ENCODE measurements around the gene NEMP1.

DNA sequence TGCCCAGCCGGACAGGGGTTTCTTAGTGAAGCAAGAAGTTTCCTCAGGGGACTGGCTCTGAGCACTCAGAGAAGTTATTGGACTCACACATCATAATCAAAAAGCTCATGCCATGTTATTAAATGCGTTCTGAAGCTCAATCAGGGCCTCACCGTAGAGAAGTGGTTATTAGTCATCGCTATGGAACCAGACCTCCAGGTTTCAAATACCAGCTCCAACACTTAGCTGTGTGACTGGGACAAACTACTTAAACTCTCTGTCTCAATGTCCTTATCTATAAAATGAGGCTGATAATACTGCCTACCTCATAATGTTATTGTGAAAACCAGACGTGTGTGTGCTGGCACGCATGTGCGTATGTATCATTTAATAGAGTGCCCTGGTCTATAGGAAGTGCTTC lies 25.3 kb upstream of the NEMP1 start:
- TF ChIP-seq, protein P1, sequence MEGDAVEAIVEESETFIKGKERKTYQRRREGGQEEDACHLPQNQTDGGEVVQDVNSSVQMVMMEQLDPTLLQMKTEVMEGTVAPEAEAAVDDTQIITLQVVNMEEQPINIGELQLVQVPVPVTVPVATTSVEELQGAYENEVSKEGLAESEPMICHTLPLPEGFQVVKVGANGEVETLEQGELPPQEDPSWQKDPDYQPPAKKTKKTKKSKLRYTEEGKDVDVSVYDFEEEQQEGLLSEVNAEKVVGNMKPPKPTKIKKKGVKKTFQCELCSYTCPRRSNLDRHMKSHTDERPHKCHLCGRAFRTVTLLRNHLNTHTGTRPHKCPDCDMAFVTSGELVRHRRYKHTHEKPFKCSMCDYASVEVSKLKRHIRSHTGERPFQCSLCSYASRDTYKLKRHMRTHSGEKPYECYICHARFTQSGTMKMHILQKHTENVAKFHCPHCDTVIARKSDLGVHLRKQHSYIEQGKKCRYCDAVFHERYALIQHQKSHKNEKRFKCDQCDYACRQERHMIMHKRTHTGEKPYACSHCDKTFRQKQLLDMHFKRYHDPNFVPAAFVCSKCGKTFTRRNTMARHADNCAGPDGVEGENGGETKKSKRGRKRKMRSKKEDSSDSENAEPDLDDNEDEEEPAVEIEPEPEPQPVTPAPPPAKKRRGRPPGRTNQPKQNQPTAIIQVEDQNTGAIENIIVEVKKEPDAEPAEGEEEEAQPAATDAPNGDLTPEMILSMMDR (IDR thresholded peaks at IDR 0.05; ENCODE audit: poor library complexity, severe bottlenecking): no peak
- TF ChIP-seq POLR2AphosphoS5 (IDR thresholded peaks at IDR 0.05): no peak
- TF ChIP-seq, protein P2, sequence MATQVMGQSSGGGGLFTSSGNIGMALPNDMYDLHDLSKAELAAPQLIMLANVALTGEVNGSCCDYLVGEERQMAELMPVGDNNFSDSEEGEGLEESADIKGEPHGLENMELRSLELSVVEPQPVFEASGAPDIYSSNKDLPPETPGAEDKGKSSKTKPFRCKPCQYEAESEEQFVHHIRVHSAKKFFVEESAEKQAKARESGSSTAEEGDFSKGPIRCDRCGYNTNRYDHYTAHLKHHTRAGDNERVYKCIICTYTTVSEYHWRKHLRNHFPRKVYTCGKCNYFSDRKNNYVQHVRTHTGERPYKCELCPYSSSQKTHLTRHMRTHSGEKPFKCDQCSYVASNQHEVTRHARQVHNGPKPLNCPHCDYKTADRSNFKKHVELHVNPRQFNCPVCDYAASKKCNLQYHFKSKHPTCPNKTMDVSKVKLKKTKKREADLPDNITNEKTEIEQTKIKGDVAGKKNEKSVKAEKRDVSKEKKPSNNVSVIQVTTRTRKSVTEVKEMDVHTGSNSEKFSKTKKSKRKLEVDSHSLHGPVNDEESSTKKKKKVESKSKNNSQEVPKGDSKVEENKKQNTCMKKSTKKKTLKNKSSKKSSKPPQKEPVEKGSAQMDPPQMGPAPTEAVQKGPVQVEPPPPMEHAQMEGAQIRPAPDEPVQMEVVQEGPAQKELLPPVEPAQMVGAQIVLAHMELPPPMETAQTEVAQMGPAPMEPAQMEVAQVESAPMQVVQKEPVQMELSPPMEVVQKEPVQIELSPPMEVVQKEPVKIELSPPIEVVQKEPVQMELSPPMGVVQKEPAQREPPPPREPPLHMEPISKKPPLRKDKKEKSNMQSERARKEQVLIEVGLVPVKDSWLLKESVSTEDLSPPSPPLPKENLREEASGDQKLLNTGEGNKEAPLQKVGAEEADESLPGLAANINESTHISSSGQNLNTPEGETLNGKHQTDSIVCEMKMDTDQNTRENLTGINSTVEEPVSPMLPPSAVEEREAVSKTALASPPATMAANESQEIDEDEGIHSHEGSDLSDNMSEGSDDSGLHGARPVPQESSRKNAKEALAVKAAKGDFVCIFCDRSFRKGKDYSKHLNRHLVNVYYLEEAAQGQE (IDR thresholded peaks at IDR 0.05; ENCODE audit: borderline replicate concordance): no peak
- no peak for TF ChIP-seq EP300 (conservative IDR thresholded peaks at IDR 0.05; ENCODE audit: poor library complexity, severe bottlenecking)
